Natural killer cell (primary cell): ENCODE measurements around the gene PIEZO1. TPM values are rescaled to one million over a fixed set of nuclear protein-coding genes. Genes with fewer than 3 reads are reported as not detected.

Source experiments
- ATAC-seq, 3 donors: fragments of 150-1000 bp in 2 of 3; fragments of 200-7000 bp in 1 of 3; cut with Tn5 transposase; 1 replicate in 1 of 3; 2 replicates in 2 of 3; pipeline ENCODE4 v1.10.0; 2021; ENCODE audit warnings: mild to moderate bottlenecking in 2 of 3, moderate library complexity in 2 of 3
- DNase-seq, 2 donors: peaks; one replicate each; pipeline versions ENCODE4 v3.0.0 to v3.0.0-alpha.2; 2013 to 2021; ENCODE audit warnings: mixed read lengths in 1 of 2
- H3K27ac ChIP-seq: one replicate; pipeline ENCODE4 v1.5.1; 2013; ENCODE audit warnings: mild to moderate bottlenecking, low read length
- H3K27me3 ChIP-seq: one replicate; pipeline ENCODE4 v1.6.1; 2013; ENCODE audit warnings: low read length; ENCODE audit not compliant: control insufficient read depth, insufficient read depth
- H3K36me3 ChIP-seq: one replicate; pipeline ENCODE4 v1.6.1; 2013; ENCODE audit warnings: low read length; ENCODE audit not compliant: control insufficient read depth, insufficient read depth
- H3K4me1 ChIP-seq: one replicate; pipeline ENCODE4 v1.6.1; 2013; ENCODE audit warnings: low read length; ENCODE audit not compliant: control insufficient read depth, insufficient read depth
- H3K4me3 ChIP-seq: one replicate; pipeline ENCODE4 v1.5.1; 2013; ENCODE audit warnings: low read length
- H3K9me3 ChIP-seq: one replicate; pipeline ENCODE4 v1.6.1; 2013; ENCODE audit warnings: low read length; ENCODE audit not compliant: control insufficient read depth, insufficient read depth
- H3K27ac Mint-ChIP-seq, 2 donors: one replicate each; pipeline ENCODE4 v1.8.0; 2022; ENCODE audit warnings: mild to moderate bottlenecking in 2 of 2, mixed read lengths in 2 of 2, moderate library complexity in 1 of 2
- H3K27me3 Mint-ChIP-seq, 2 donors: one replicate each; pipeline ENCODE4 v1.8.0; 2022; ENCODE audit warnings: low read depth in 2 of 2, mixed read lengths in 2 of 2
- H3K36me3 Mint-ChIP-seq: one replicate; pipeline ENCODE4 v1.8.0; 2022; ENCODE audit warnings: mixed read lengths
- H3K4me1 Mint-ChIP-seq, 2 donors: one replicate each; pipeline ENCODE4 v1.8.0; 2022; ENCODE audit warnings: mixed read lengths in 2 of 2
- H3K4me3 Mint-ChIP-seq: one replicate; pipeline ENCODE4 v1.8.0; 2022; ENCODE audit warnings: mild to moderate bottlenecking, moderate library complexity, mixed read lengths
- H3K9me3 Mint-ChIP-seq, 2 donors: one replicate each; pipeline ENCODE4 v1.8.0; 2022; ENCODE audit warnings: mixed read lengths in 2 of 2
- CTCF ChIP-seq: fragments of 200-600 bp; IDR thresholded peaks from one replicate; pipeline ENCODE4 v1.8.0; 2022; ENCODE audit warnings: antibody characterized with exemption
- WGBS: methylation state at CpG from one replicate; pipeline ENCODE4 v1.1.7; 2013; ENCODE audit warnings: missing lambda C conversion rate; ENCODE audit not compliant: insufficient coverage; 5-methylcytosine and 5-hydroxymethylcytosine counted together
- intact Hi-C: fragments of 100-400 bp; cut with micrococcal nuclease; formaldehyde crosslinking; loops from one replicate; pipeline ENCODE4 v1.14.2; 2022
- total RNA-seq, 4 donors: library from RNA; stranded (reverse); fragments of 120-200 nt in 1 of 4; gene quantifications; one replicate each; pipeline versions ENCODE4 v1.2.3 to v1.2.4, GENCODE V29; 2013 to 2022

The PIEZO1 gene
- total RNA-seq, 3 donors from 2014 or later (not counting 1 experiment from before 2014, with no cell fraction given): 172 to 197 (median 183) TPM

GRCh38 chr16:88722784-88723506, 62.1 kb downstream of the PIEZO1 start:
- no peaks in the 10 kb centered on the region for H3K4me1 Mint-ChIP-seq
- 97% methylated on average over 39 of the region's 39 CpGs for WGBS
- no peak for DNase-seq

GRCh38 chr16:88721815-88722755, 62.9 kb downstream of the PIEZO1 start:
- TF ChIP-seq CTCF: no peak
- peaks cover 18% of the 10 kb centered on the region for H3K4me1 ChIP-seq
- H3K4me3 ChIP-seq: no peak overlapping the region
- intact Hi-C loops: no loop called here
- 97% methylated on average over 61 of the region's 61 CpGs for WGBS
- no peaks in the 10 kb centered on the region for H3K9me3 Mint-ChIP-seq
- H3K36me3 ChIP-seq: peaks cover 81% of the 10 kb centered on the region
- no peak overlapping the region for H3K4me3 Mint-ChIP-seq
- H3K27me3 ChIP-seq: no peaks in the 10 kb centered on the region
- H3K27ac Mint-ChIP-seq: no peak overlapping the region
- H3K27ac ChIP-seq: no peak overlapping the region
- DNase-seq (no peak), ATAC-seq (no peak)
- no peaks in the 10 kb centered on the region for H3K4me1 Mint-ChIP-seq
- no peaks in the 10 kb centered on the region for H3K27me3 Mint-ChIP-seq
- no peaks in the 10 kb centered on the region for H3K36me3 Mint-ChIP-seq
- no peaks in the 10 kb centered on the region for H3K9me3 ChIP-seq

More at GRCh38 chr16:88722784-88723506, 62.1 kb downstream of the PIEZO1 start:
- H3K4me3 ChIP-seq: no peak overlapping the region
- Mint-ChIP-seq H3K9me3 (no peaks in the 10 kb centered on the region), H3K27me3 (no peaks in the 10 kb centered on the region), H3K36me3 (no peaks in the 10 kb centered on the region), H3K27ac (no peak overlapping the region), H3K4me3 (no peak overlapping the region)
- no peak for TF ChIP-seq CTCF
- no peaks in the 10 kb centered on the region for H3K9me3 ChIP-seq
- intact Hi-C loops: no loop called here
- H3K36me3 ChIP-seq: peaks cover 85% of the 10 kb centered on the region
- H3K27ac ChIP-seq: no peak overlapping the region
- H3K27me3 ChIP-seq: no peaks in the 10 kb centered on the region
- no peak for ATAC-seq
- H3K4me1 ChIP-seq: peaks cover 14% of the 10 kb centered on the region

- Mint-ChIP-seq H3K36me3 (no peaks in the 10 kb centered on the region), H3K27me3 (no peaks in the 10 kb centered on the region), H3K4me3 (no peak overlapping the region), H3K4me1 (no peaks in the 10 kb centered on the region), H3K27ac (no peak overlapping the region), H3K9me3 (no peaks in the 10 kb centered on the region)
- H3K27me3 ChIP-seq: no peaks in the 10 kb centered on the region
- 97% methylated on average over 17 of the region's 17 CpGs for WGBS
- no peak overlapping the region for H3K27ac ChIP-seq
- H3K36me3 ChIP-seq: peaks cover 83% of the 10 kb centered on the region
- TF ChIP-seq CTCF: no peak
- ATAC-seq: no peak
- peaks cover 18% of the 10 kb centered on the region for H3K4me1 ChIP-seq
- no peak overlapping the region for H3K4me3 ChIP-seq
- intact Hi-C loops: no loop called here
- no peaks in the 10 kb centered on the region for H3K9me3 ChIP-seq
- no peak for DNase-seq
Observed at GRCh38 chr16:88721236-88721635, 63.8 kb downstream of the PIEZO1 start.
